Ramos (cell line): ENCODE measurements around the gene CRYBG3.
"Not testable (repeated sequence)": the region's sequence is repeated elsewhere in the genome, so short reads cannot be mapped to it uniquely, and the experiment has no call there.

Source experiments
- in situ Hi-C: fragments of 300-500 bp; cut with MboI; formaldehyde crosslinking; loops from one replicate; pipeline ENCODE4 v1.14.3; 2022; ENCODE audit warnings: low sequenced_read_pairs; ENCODE audit not compliant: unreplicated experiment

CRYBG3 gene

GRCh38 chr3:97833184-97833583 is 11.4 kb downstream of the CRYBG3 start:
- in situ Hi-C loops = not testable (repeated sequence)

- in situ Hi-C loops = no loop called here
Observed at GRCh38 chr3:97835761-97836160, 13.9 kb downstream of the CRYBG3 start.

- in situ Hi-C loops = no loop called here
Observed at GRCh38 chr3:97838393-97838792, 16.6 kb downstream of the CRYBG3 start.

GRCh38 chr3:97839944-97840343 is 18.1 kb downstream of the CRYBG3 start:
- in situ Hi-C loops = no loop called here

GRCh38 chr3:97841304-97841703 is 19.5 kb downstream of the CRYBG3 start:
- in situ Hi-C loops = no loop called here

- in situ Hi-C loops = no loop called here
Observed at GRCh38 chr3:97841956-97842355, 20.1 kb downstream of the CRYBG3 start.

GRCh38 chr3:97848779-97849178 is 27.0 kb downstream of the CRYBG3 start:
- in situ Hi-C loops = no loop called here

GRCh38 chr3:97857401-97857800 is 35.6 kb downstream of the CRYBG3 start:
- in situ Hi-C loops = no loop called here

GRCh38 chr3:97860364-97860763 is 38.6 kb downstream of the CRYBG3 start:
- in situ Hi-C loops = no loop called here

GRCh38 chr3:97862582-97862981 is 40.8 kb downstream of the CRYBG3 start:
- in situ Hi-C loops = no loop called here

GRCh38 chr3:97863031-97863430 is 41.2 kb downstream of the CRYBG3 start:
- in situ Hi-C loops = no loop called here

- in situ Hi-C loops = no loop called here
Observed at GRCh38 chr3:97863775-97864174, 42.0 kb downstream of the CRYBG3 start.

- in situ Hi-C loops = no loop called here
Observed at GRCh38 chr3:97871186-97871585, 49.4 kb downstream of the CRYBG3 start.

GRCh38 chr3:97871801-97872524 is 50.2 kb downstream of the CRYBG3 start:
- in situ Hi-C loops = no loop called here

- in situ Hi-C loops = no loop called here
Observed at GRCh38 chr3:97872525-97873042, 50.8 kb downstream of the CRYBG3 start.

GRCh38 chr3:97880267-97880666 is 58.5 kb downstream of the CRYBG3 start:
- in situ Hi-C loops = no loop called here

GRCh38 chr3:97882975-97883598 is 61.3 kb downstream of the CRYBG3 start:
- in situ Hi-C loops = no loop called here

- in situ Hi-C loops = no loop called here
Observed at GRCh38 chr3:97883736-97884135, 61.9 kb downstream of the CRYBG3 start.

- in situ Hi-C loops = no loop called here
Observed at GRCh38 chr3:97884586-97885123, 62.8 kb downstream of the CRYBG3 start.

- in situ Hi-C loops = no loop called here
Observed at GRCh38 chr3:97885931-97886824, 64.4 kb downstream of the CRYBG3 start.

- in situ Hi-C loops = no loop called here
Observed at GRCh38 chr3:97889814-97890213, 68.0 kb downstream of the CRYBG3 start.
